HEK293T (cell line): ENCODE data around the gene SURF4.
A peak's percentile ranks its signal among the peaks of the same experiment; 100 is the strongest.

Source experiments
- CTCF ChIA-PET: fragments of 350-600 bp; formaldehyde crosslinking; extraction: SDS; loops from one replicate; lab custom pipeline; 2021; ENCODE audit warnings: antibody characterized with exemption, inconsistent platforms; lab: Yijun Ruan, JAX
- POLR2A ChIA-PET: fragments of 350-600 bp; formaldehyde crosslinking; extraction: SDS; loops from one replicate; lab custom pipeline; 2020; ENCODE audit warnings: antibody characterized with exemption, inconsistent platforms; lab: Yijun Ruan, JAX
- DNase-seq: peaks from one replicate; pipeline ENCODE4 v3.0.0; 2012; ENCODE audit warnings: mixed read lengths; ENCODE audit errors: extremely low spot score
- ARNT ChIP-seq: fragments of 450-650 bp; IDR thresholded peaks from 2 replicates; pipeline ENCODE4 v1.6.1; 2017; ENCODE audit warnings: mild to moderate bottlenecking
- BHLHE40 ChIP-seq: fragments of 450-650 bp; IDR thresholded peaks from 2 replicates; pipeline ENCODE4 v1.6.1; 2016; ENCODE audit warnings: mild to moderate bottlenecking, moderate library complexity, borderline replicate concordance
- CTBP1 ChIP-seq: fragments of 450-650 bp; IDR thresholded peaks from 2 replicates; pipeline ENCODE4 v1.6.1; 2016; ENCODE audit warnings: borderline replicate concordance
- ELF4 ChIP-seq: fragments of 450-650 bp; IDR thresholded peaks from 2 replicates; pipeline ENCODE4 v1.6.1; 2017; ENCODE audit warnings: antibody characterized with exemption
- FOXA1 ChIP-seq: fragments of 450-650 bp; IDR thresholded peaks from 2 replicates; pipeline ENCODE4 v1.6.1; 2016; ENCODE audit warnings: mild to moderate bottlenecking
- FOXK2 ChIP-seq: fragments of 450-650 bp; IDR thresholded peaks from 2 replicates; pipeline ENCODE4 v1.6.1; 2016; ENCODE audit warnings: mild to moderate bottlenecking
- FOXM1 ChIP-seq: fragments of 450-650 bp; IDR thresholded peaks from 2 replicates; pipeline ENCODE4 v1.6.1; 2017; ENCODE audit warnings: mild to moderate bottlenecking, borderline replicate concordance
- HDGF ChIP-seq: fragments of 450-650 bp; IDR thresholded peaks from 2 replicates; pipeline ENCODE4 v1.6.1; 2017; ENCODE audit warnings: antibody characterized with exemption, borderline replicate concordance
- L3MBTL2 ChIP-seq: fragments of 450-650 bp; conservative IDR thresholded peaks from 2 replicates; pipeline ENCODE4 v1.6.1; 2016; ENCODE audit warnings: mild to moderate bottlenecking
- LEF1 ChIP-seq: fragments of 450-650 bp; IDR thresholded peaks from 2 replicates; pipeline ENCODE4 v1.6.1; 2017; ENCODE audit warnings: mild to moderate bottlenecking, borderline replicate concordance
- NFRKB ChIP-seq: fragments of 450-650 bp; IDR thresholded peaks from 2 replicates; pipeline ENCODE4 v1.6.1; 2016; ENCODE audit warnings: mild to moderate bottlenecking, moderate library complexity
- PKNOX1 ChIP-seq: fragments of 450-650 bp; IDR thresholded peaks from 2 replicates; pipeline ENCODE4 v1.6.1; 2016
- SP1 ChIP-seq: fragments of 450-650 bp; IDR thresholded peaks from 2 replicates; pipeline ENCODE4 v1.6.1; 2017
- SUZ12 ChIP-seq: fragments of 450-650 bp; IDR thresholded peaks from 2 replicates; pipeline ENCODE4 v1.6.1; 2016; ENCODE audit warnings: mild to moderate bottlenecking
- TARDBP ChIP-seq: fragments of 450-650 bp; IDR thresholded peaks from 2 replicates; pipeline ENCODE4 v1.6.1; 2016
- ZNF384 ChIP-seq: fragments of 450-650 bp; IDR thresholded peaks from 2 replicates; pipeline ENCODE4 v1.6.1; 2016

The SURF4 gene

GRCh38 chr9:133346021-133346785, 29.7 kb downstream of the SURF4 start:
- POLR2A ChIA-PET: interaction anchor here (1.0 to 1.5 kb wide), 5 partner anchors 9 to 140 kb away, joined by 3 to 9 read pairs (median 4); no protein-coding TSS in a partner anchor
- TF ChIP-seq ZNF384 (no peak), NFRKB (no peak), HDGF (no peak), FOXM1 (no peak), SUZ12 (no peak), FOXK2 (no peak), PKNOX1 (no peak), FOXA1 (no peak), CTBP1 (no peak), LEF1 (no peak)
- CTCF ChIA-PET: no interaction called here
- DNase-seq: no peak

- POLR2A ChIA-PET: interaction anchor here (1.1 kb wide), 1 partner anchor 32 kb away, joined by 4 read pairs; no protein-coding TSS in a partner anchor
- TF ChIP-seq ARNT (no peak), FOXA1 (no peak), SP1 (no peak), LEF1 (no peak), ZNF384 (no peak)
- CTCF ChIA-PET: no interaction called here
Observed at GRCh38 chr9:133345596-133345995, 30.3 kb downstream of the SURF4 start.

GRCh38 chr9:133344979-133345378, 30.9 kb downstream of the SURF4 start:
- no peak for DNase-seq
- POLR2A ChIA-PET: no interaction called here
- no peak for TF ChIP-seq BHLHE40
- TF ChIP-seq L3MBTL2: no peak
- TF ChIP-seq PKNOX1: no peak
- no peak for TF ChIP-seq ARNT
- TF ChIP-seq ZNF384: no peak
- TF ChIP-seq TARDBP: no peak
- TF ChIP-seq HDGF: no peak
- no peak for TF ChIP-seq FOXK2
- no peak for TF ChIP-seq FOXA1
- TF ChIP-seq LEF1: no peak
- TF ChIP-seq FOXM1: no peak
- TF ChIP-seq CTBP1: no peak
- no peak for TF ChIP-seq NFRKB
- CTCF ChIA-PET: no interaction called here

More at GRCh38 chr9:133345596-133345995, 30.3 kb downstream of the SURF4 start:
- no peak for DNase-seq

GRCh38 chr9:133344071-133344470, 31.8 kb downstream of the SURF4 start:
- DNase-seq: no peak
- ChIA-PET POLR2A (no interaction called here), CTCF (interaction anchor here (0.7 kb wide), 1 partner anchor 171 kb away, joined by 3 read pairs; no protein-coding TSS in a partner anchor)
- TF ChIP-seq NFRKB: no peak
- TF ChIP-seq CTBP1: no peak
- no peak for TF ChIP-seq PKNOX1

DNA sequence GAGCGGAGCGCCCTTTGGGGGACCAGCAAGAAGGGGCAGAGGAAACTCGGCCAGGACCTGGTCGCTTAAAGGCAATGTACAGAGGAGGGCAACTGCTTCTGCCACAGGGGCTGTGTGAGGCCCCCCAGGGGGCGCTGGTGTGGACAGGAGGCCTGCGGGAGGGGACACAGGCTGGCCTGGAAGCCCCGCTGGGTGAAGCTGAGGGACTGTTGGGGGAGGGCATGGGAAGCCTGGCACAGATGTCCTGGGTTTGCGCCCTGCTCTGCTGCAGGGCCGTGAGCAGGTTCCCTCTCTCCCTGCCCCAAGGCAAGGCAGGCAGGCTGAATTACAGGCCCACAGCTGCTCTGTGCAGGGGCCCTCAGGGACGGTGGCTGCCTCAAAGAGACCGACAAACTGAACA, 33.3 kb downstream of the SURF4 start:
- TF ChIP-seq CTBP1 (no peak), LEF1 (no peak), SUZ12 (no peak), FOXK2 (no peak), ZNF384 (no peak), FOXM1 (no peak)
- ChIA-PET POLR2A (interaction anchor here (1.1 to 1.2 kb wide), 2 partner anchors 8 to 13 kb away, joined by 4 read pairs; partner anchors contain the start of gene SURF1), CTCF (interaction anchor here (0.6 kb wide), 2 partner anchors 149 to 199 kb away, joined by 3 read pairs; no protein-coding TSS in a partner anchor)
- no peak for DNase-seq

- TF ChIP-seq SUZ12 (no peak), ELF4 (no peak), CTBP1 (no peak), TARDBP (no peak)
- DNase-seq: peak; percentile 31
- POLR2A ChIA-PET: interaction anchor here (1.1 to 3.0 kb wide), 3 partner anchors 8 to 14 kb away, joined by 4 to 12 read pairs (median 4); partner anchors contain the start of genes SURF1 and SURF2
- CTCF ChIA-PET: interaction anchor here (0.6 to 1.0 kb wide), 5 partner anchors 9 to 198 kb away, joined by 3 to 4 read pairs (median 3); no protein-coding TSS in a partner anchor
Observed at GRCh38 chr9:133342069-133342406, 33.8 kb downstream of the SURF4 start.
